SJCRH30 (cell line): ENCODE data around the gene VWA5B2. TPM values are rescaled to one million over a fixed set of nuclear protein-coding genes. Genes with fewer than 3 reads are reported as not detected.

Experiments used
- DNase-seq, 2 experiments: peaks; one replicate each; pipeline ENCODE4 v3.0.0-alpha.2; 2015 to 2020
- H3K27ac ChIP-seq: fragments of 250-450 bp; sonication (Bioruptor Pico); 2 replicates; pipeline ENCODE4 v1.5.1; 2020; ENCODE audit warnings: mild to moderate bottlenecking, moderate library complexity
- H3K27me3 ChIP-seq: fragments of 250-450 bp; sonication (Bioruptor Pico); 2 replicates; pipeline ENCODE4 v1.5.1; 2020; ENCODE audit warnings: mild to moderate bottlenecking, moderate library complexity
- H3K36me3 ChIP-seq: fragments of 250-450 bp; sonication (Bioruptor Pico); 2 replicates; pipeline ENCODE4 v1.5.1; 2020; ENCODE audit warnings: mild to moderate bottlenecking, moderate library complexity
- H3K4me1 ChIP-seq: fragments of 250-450 bp; sonication (Bioruptor Pico); 2 replicates; pipeline ENCODE4 v1.5.1; 2020; ENCODE audit warnings: mild to moderate bottlenecking, moderate library complexity
- H3K4me3 ChIP-seq: fragments of 250-450 bp; sonication (Bioruptor Pico); 2 replicates; pipeline ENCODE4 v1.5.1; 2020; ENCODE audit warnings: mild to moderate bottlenecking, moderate library complexity
- H3K9me3 ChIP-seq: fragments of 250-450 bp; sonication (Bioruptor Pico); replicated peaks from 2 replicates; pipeline ENCODE4 v1.5.1; 2020; ENCODE audit warnings: mild to moderate bottlenecking, moderate library complexity
- total RNA-seq: library from RNA; depleted of rRNA; stranded (reverse); fragments of >200 nt; shearing (Covaris generic); gene quantifications from 2 replicates; pipeline ENCODE4 v1.2.3, GENCODE V29; 2014

Gene VWA5B2
- total RNA-seq, 1 experiment from 2014 or later: 1.0 TPM

GRCh38 chr3:184241447-184242296 lies 12.3 kb downstream of the VWA5B2 start:
- peak in 1 of 2 experiments; percentile 23 for DNase-seq
- Histone ChIP-seq H3K27me3 (no peaks in the 10 kb centered on the region), H3K36me3 (peaks cover 4% of the 10 kb centered on the region; the same call in 1 of the 2 replicates), H3K27ac (no peak overlapping the region), H3K4me1 (no peaks in the 10 kb centered on the region; the same call in 1 of the 2 replicates), H3K9me3 (no peaks in the 10 kb centered on the region), H3K4me3 (no peak overlapping the region)

GRCh38 chr3:184242297-184242685 lies 12.9 kb downstream of the VWA5B2 start:
- no peaks in the 10 kb centered on the region for H3K4me1 ChIP-seq
- no peak overlapping the region for H3K27ac ChIP-seq
- no peak for DNase-seq
- no peaks in the 10 kb centered on the region for H3K9me3 ChIP-seq
- peaks cover 4% of the 10 kb centered on the region; the same call in 1 of the 2 replicates for H3K36me3 ChIP-seq
- H3K4me3 ChIP-seq: no peak overlapping the region
- H3K27me3 ChIP-seq: no peaks in the 10 kb centered on the region

DNA sequence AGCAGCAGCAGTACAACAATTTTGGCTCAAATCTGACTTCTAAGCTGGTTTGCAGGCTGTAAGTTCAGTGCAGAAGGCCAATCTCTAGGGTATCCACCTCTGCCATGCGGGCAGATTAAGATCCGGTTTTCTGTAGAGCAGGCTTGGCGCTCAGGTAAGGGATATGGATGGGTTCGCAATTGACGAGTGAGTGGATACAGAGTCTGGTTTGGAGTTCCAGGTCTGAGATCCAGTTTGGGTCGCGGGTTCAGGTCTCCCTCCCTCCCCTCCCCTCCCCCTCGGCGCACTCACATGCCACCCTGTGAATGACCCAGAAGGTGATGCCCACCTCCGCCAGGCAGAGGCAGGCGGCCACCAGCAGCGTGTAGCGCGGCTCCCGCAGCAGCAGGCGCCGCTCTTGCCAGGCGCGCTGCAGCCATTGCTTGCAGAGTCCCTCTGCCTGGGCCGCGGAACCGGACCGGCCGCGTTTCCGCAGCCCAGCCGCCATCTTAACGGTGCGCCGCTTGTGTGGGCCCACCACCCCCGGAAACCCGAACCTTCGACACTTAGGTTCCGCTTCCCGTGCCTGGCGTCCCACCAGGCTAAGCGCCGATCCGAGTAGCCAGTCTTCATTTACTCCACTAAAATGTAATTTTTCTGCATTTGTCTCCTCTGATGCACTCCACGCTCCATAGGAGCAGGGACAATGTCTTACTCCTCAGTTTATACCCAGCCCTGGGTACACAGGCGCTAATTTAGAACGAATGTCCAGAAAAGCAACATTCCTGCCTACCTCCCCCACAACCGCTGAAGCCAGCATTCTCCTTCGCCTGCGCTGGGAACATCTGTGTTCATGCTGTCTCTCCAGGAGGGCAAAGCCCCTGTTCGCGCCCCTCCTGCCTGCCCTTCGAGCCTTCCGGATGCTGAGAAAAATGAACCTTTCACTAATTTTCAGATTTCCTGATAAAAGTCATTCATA lies 19.3 kb downstream of the VWA5B2 start, which contains the start of gene ALG3:
Gene ALG3 (minus strand): TSS at position 509 of the 958 bp plus-strand sequence. CDS start 22 bp downstream, at position 487.
- Histone ChIP-seq H3K4me1 (no peaks in the 10 kb centered on the region), H3K4me3 (peak within 1 kb of the TSS; percentile 88), H3K9me3 (no peaks in the 10 kb centered on the region), H3K27ac (peak within 1 kb of the TSS; percentile 73), H3K27me3 (no peaks in the 10 kb centered on the region), H3K36me3 (no peaks in the 10 kb centered on the region; the same call in 1 of the 2 replicates)
- DNase-seq: peak; percentile 79 to 86

GRCh38 chr3:184249412-184250166 lies 20.2 kb downstream of the VWA5B2 start, which contains the start of gene EEF1AKMT4:
Gene EEF1AKMT4 (plus strand): TSS chr3:184249672. CDS start chr3:184249695, 23 bp downstream.
- peak within 1 kb of the TSS; percentile 73 for H3K27ac ChIP-seq
- H3K36me3 ChIP-seq: no peaks in the 10 kb centered on the region; the same call in 1 of the 2 replicates
- H3K9me3 ChIP-seq: no peaks in the 10 kb centered on the region
- H3K4me1 ChIP-seq: no peaks in the 10 kb centered on the region
- peak; percentile 96 to 97 for DNase-seq
- peak within 1 kb of the TSS; percentile 88 for H3K4me3 ChIP-seq
- H3K27me3 ChIP-seq: no peaks in the 10 kb centered on the region

- DNase-seq: peak; percentile 86 to 96
- H3K4me1 ChIP-seq: no peaks in the 10 kb centered on the region
- H3K9me3 ChIP-seq: no peaks in the 10 kb centered on the region
Measured at GRCh38 chr3:184250167-184250828, 20.9 kb downstream of the VWA5B2 start.

GRCh38 chr3:184255291-184256039 lies 26.1 kb downstream of the VWA5B2 start:
- DNase-seq: no peak
- no peak overlapping the region for H3K4me3 ChIP-seq
- no peak overlapping the region for H3K27ac ChIP-seq
- H3K9me3 ChIP-seq: no peaks in the 10 kb centered on the region
- no peaks in the 10 kb centered on the region for H3K36me3 ChIP-seq
- no peaks in the 10 kb centered on the region; the same call in 1 of the 2 replicates for H3K4me1 ChIP-seq
- no peaks in the 10 kb centered on the region for H3K27me3 ChIP-seq

More at GRCh38 chr3:184250167-184250828, 20.9 kb downstream of the VWA5B2 start:
- H3K27ac ChIP-seq: no peak overlapping the region; the same call in 1 of the 2 replicates
- H3K27me3 ChIP-seq: no peaks in the 10 kb centered on the region
- no peaks in the 10 kb centered on the region for H3K36me3 ChIP-seq
- H3K4me3 ChIP-seq: peak overlapping the region; percentile 88

DNA sequence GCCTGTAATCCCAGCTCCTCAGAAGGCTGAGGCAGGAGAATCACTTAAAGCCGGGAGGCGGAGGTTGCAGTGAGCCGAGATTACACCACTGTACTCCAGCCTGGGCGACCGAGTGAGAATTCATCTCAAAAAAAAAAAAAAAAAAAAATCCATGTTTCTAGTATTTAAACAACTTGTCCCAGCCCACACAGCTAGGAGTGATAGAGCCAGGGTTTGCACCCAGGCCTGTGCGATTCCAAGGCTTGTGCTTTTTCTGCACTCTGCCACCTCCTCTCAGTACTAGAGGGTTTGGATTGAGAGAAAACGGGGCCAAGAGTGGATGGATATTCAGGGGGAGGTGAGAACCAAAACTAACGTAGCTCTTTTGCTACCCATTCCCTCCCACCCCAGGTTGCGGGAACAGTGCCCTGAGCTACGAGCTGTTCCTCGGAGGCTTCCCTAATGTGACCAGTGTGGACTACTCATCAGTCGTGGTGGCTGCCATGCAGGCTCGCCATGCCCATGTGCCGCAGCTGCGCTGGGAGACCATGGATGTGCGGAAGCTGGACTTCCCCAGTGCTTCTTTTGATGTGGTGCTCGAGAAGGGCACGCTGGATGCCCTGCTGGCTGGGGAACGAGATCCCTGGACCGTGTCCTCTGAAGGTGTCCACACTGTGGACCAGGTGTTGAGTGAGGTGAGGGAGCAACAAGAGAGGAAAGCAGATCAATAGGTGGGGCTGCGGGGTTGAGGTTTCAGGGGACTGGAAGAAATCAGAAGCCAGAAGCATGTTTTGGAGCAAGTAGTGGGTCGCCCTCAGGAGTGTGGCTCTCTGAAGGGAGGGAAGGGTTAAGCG lies 27.9 kb downstream of the VWA5B2 start:
- Histone ChIP-seq H3K27me3 (no peaks in the 10 kb centered on the region), H3K36me3 (no peaks in the 10 kb centered on the region), H3K27ac (no peak overlapping the region), H3K4me1 (no peaks in the 10 kb centered on the region; the same call in 1 of the 2 replicates), H3K9me3 (no peaks in the 10 kb centered on the region), H3K4me3 (no peak overlapping the region)
- no peak for DNase-seq

DNA sequence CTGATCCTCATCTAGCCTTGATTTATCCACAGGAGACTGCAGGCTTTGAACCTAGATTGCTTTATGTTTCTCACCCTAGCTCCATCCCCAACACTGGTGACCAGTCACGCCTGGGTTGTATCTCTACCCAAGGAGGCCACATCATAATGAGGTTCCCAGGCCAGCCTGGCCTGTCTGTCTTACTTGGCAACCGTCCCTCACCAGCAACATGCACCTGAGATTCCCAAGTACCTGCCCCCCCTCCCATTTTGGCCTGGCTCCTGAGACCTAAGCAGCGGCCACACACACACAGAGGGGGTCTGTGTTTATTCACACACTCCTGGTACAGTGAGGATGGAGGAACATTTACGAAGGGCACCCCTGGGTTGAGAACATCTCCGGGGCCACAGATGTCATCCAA lies 29.5 kb downstream of the VWA5B2 start:
- H3K27ac ChIP-seq: no peak overlapping the region
- no peak overlapping the region for H3K4me3 ChIP-seq
- DNase-seq: no peak
- no peaks in the 10 kb centered on the region for H3K27me3 ChIP-seq
- no peaks in the 10 kb centered on the region for H3K36me3 ChIP-seq
- peaks cover 3% of the 10 kb centered on the region; the same call in 1 of the 2 replicates for H3K4me1 ChIP-seq
- no peaks in the 10 kb centered on the region for H3K9me3 ChIP-seq

DNA sequence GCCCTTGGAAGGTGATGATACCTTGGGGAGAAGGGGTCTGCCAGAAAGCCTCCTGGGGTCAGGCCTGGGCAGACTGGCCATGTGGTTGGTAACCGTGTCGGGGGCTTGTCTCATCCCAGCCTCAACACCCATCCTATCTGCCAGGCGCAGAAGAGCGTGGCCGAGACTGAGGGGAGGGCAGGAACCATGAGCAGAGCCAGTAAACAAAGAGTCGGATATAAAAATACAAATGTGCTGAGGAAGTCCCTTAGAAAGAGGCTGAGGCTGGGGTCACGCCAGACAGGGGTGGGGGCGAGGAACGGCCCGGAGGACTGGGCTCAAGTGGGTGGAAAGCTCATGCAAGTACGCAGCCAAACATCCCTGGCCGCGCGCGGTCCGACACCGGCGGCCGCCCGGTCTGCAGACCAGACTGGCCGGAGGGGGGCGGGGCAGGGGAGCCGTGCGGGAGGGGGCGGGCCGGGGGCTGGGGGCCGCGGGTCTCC lies 30.1 kb downstream of the VWA5B2 start:
- Histone ChIP-seq H3K9me3 (no peaks in the 10 kb centered on the region), H3K4me1 (peaks cover 3% of the 10 kb centered on the region; the same call in 1 of the 2 replicates), H3K36me3 (no peaks in the 10 kb centered on the region), H3K4me3 (no peak overlapping the region), H3K27ac (no peak overlapping the region), H3K27me3 (no peaks in the 10 kb centered on the region)
- DNase-seq: no peak

- DNase-seq: no peak
- no peaks in the 10 kb centered on the region for H3K27me3 ChIP-seq
- peak overlapping the region; percentile 72 for H3K4me3 ChIP-seq
Measured at GRCh38 chr3:184259878-184260723, 30.7 kb downstream of the VWA5B2 start.

GRCh38 chr3:184260724-184261269 lies 31.4 kb downstream of the VWA5B2 start:
- H3K27ac ChIP-seq: peak overlapping the region; percentile 29; the same call in 1 of the 2 replicates
- peak overlapping the region; percentile 72 for H3K4me3 ChIP-seq
- H3K4me1 ChIP-seq: peaks cover 3% of the 10 kb centered on the region; the same call in 1 of the 2 replicates
- H3K36me3 ChIP-seq: no peaks in the 10 kb centered on the region
- H3K9me3 ChIP-seq: no peaks in the 10 kb centered on the region
- no peaks in the 10 kb centered on the region for H3K27me3 ChIP-seq
- no peak for DNase-seq

More at GRCh38 chr3:184259878-184260723, 30.7 kb downstream of the VWA5B2 start:
- H3K36me3 ChIP-seq: no peaks in the 10 kb centered on the region
- H3K4me1 ChIP-seq: peaks cover 3% of the 10 kb centered on the region; the same call in 1 of the 2 replicates
- no peaks in the 10 kb centered on the region for H3K9me3 ChIP-seq
- H3K27ac ChIP-seq: no peak overlapping the region
